Upper lobe of left lung (tissue), 6 donors: ENCODE data around the gene JAK3. TPM values are rescaled to one million over a fixed set of nuclear protein-coding genes. Genes with fewer than 3 reads are reported as not detected.
A peak's percentile ranks its signal among the peaks of the same experiment; 100 is the strongest.
"Not testable (repeated sequence)": the region's sequence is repeated elsewhere in the genome, so short reads cannot be mapped to it uniquely, and the experiment has no call there.

ENCODE experiments used
- ATAC-seq, 2 donors: fragments of 200-7000 bp; cut with Tn5 transposase; one replicate each; pipeline ENCODE4 v1.9.1; 2022; ENCODE audit warnings: mild to moderate bottlenecking in 2 of 2, moderate library complexity in 2 of 2; ENCODE audit not compliant: low FRiP score in 2 of 2
- DNase-seq, 2 donors: peaks; one replicate each; pipeline ENCODE4 v3.0.0-alpha.2; 2019 to 2020
- H3K27ac ChIP-seq, 4 donors: fragments of 200-600 bp; sonication (generic); one replicate each; pipeline ENCODE4 v1.5.1; 2016 to 2019
- H3K27me3 ChIP-seq, 4 donors: fragments of 200-600 bp; sonication (generic); one replicate each; pipeline ENCODE4 v1.5.1; 2017 to 2019
- H3K36me3 ChIP-seq, 4 donors: fragments of 200-600 bp; sonication (generic); one replicate each; pipeline ENCODE4 v1.5.1; 2016 to 2019
- H3K4me1 ChIP-seq, 4 donors: fragments of 200-600 bp; sonication (generic); one replicate each; pipeline ENCODE4 v1.5.1; 2018 to 2019
- H3K4me3 ChIP-seq, 4 donors: fragments of 200-600 bp; sonication (generic); one replicate each; pipeline ENCODE4 v1.5.1; 2017 to 2019; ENCODE audit warnings: mild to moderate bottlenecking in 2 of 4, moderate library complexity in 1 of 4
- H3K9me3 ChIP-seq, 4 donors: fragments of 200-600 bp; sonication (generic); one replicate each; pipeline ENCODE4 v1.5.1; 2018 to 2019
- CTCF ChIP-seq, 6 experiments: fragments of 450-650 bp in 4 of 6; fragments of 200-600 bp in 2 of 6; sonication (generic) in 2 of 6; IDR thresholded peaks; one replicate each; pipeline ENCODE4 v1.5.1; 2016 to 2019; ENCODE audit warnings: antibody characterized with exemption in 6 of 6
- EP300 ChIP-seq, 4 donors: sonication (generic); formaldehyde crosslinking; IDR thresholded peaks; one replicate each; pipeline ENCODE4 v1.5.1; 2017; ENCODE audit warnings: antibody characterized with exemption in 4 of 4, control low read depth in 2 of 4
- POLR2A ChIP-seq, 4 donors: fragments of 450-650 bp; IDR thresholded peaks; one replicate each; pipeline ENCODE4 v1.5.1; 2016 to 2017; ENCODE audit warnings: antibody characterized with exemption in 4 of 4, mild to moderate bottlenecking in 2 of 4
- POLR2AphosphoS5 ChIP-seq, 2 donors: sonication (generic); formaldehyde crosslinking; IDR thresholded peaks; one replicate each; pipeline ENCODE4 v1.5.1; 2017; ENCODE audit warnings: antibody characterized with exemption in 2 of 2
- WGBS, 2 donors: methylation state at CpG; one replicate each; pipeline ENCODE4 v1.1.5; 2017 to 2018; 5-methylcytosine and 5-hydroxymethylcytosine counted together
- total RNA-seq, 6 donors: library from RNA; depleted of rRNA in 4 of 6; stranded (reverse); fragments of >200 nt in 4 of 6; gene quantifications; one replicate each; pipeline versions ENCODE4 v1.1.0 to v1.2.1, GENCODE V29; 2016 to 2021
- donor health status: DM: no; HTN: no; CAD: no; lungs with moderate emphysema.
- donor health status: DM: no; HTN: yes; CAD: no; lungs with severe emphysema.

Gene JAK3
- total RNA-seq, result 10 to 100 TPM; 11.0 to 25.1 (median 12.8) TPM

- WGBS, 2 donors, result 7 to 13% methylated on average over 7 to 32 of the region's 40 CpGs
- H3K27ac ChIP-seq, result peak within 1 kb of the TSS; percentile 87 to 95 (median 94)
- no peaks in the 10 kb centered on the region for H3K9me3 ChIP-seq
- peak; percentile 54 to 87 for DNase-seq
- H3K27me3 ChIP-seq, result no peaks in the 10 kb centered on the region
- peak within 1 kb of the TSS; percentile 27 to 58 (median 48) for H3K4me3 ChIP-seq
- TF ChIP-seq CTCF (IDR thresholded peaks at IDR 0.05) (no peak), EP300 (IDR thresholded peaks at IDR 0.05) (peak in 3 of 4 donors; percentile 18 to 78 (median 73)), POLR2AphosphoS5 (IDR thresholded peaks at IDR 0.05) (peak; percentile 68 to 84), POLR2A (IDR thresholded peaks at IDR 0.05) (no peak)
- ATAC-seq, result peak; percentile 55 to 62
- peaks cover 22 to 38% (median 27%) of the 10 kb centered on the region in 4 donors for H3K4me1 ChIP-seq
- peaks cover 0 to 9% (median under 1%) of the 10 kb centered on the region in 4 donors for H3K36me3 ChIP-seq
These were observed at the start of gene JAK3 for GRCh38 chr19:17847538-17848366. JAK3 (minus strand) TSS chr19:17847982; CDS start chr19:17844417, 3,565 bp downstream.

- TF ChIP-seq EP300 (IDR thresholded peaks at IDR 0.05), result no peak
- no peak for TF ChIP-seq CTCF (IDR thresholded peaks at IDR 0.05)
- TF ChIP-seq POLR2AphosphoS5 (IDR thresholded peaks at IDR 0.05), result no peak
- no peak for TF ChIP-seq POLR2A (IDR thresholded peaks at IDR 0.05)
- no peak overlapping the region for H3K27ac ChIP-seq
- no peaks in the 10 kb centered on the region for H3K9me3 ChIP-seq
- no peaks in the 10 kb centered on the region for H3K27me3 ChIP-seq
- peak in 1 of 2 donors; percentile 30 for ATAC-seq
- H3K4me3 ChIP-seq, result no peak overlapping the region
- 70 to 74% methylated on average over 9 of the region's 9 CpGs for WGBS, 2 donors
- H3K36me3 ChIP-seq, result no peaks in the 10 kb centered on the region
- DNase-seq, result no peak
- no peaks in the 10 kb centered on the region for H3K4me1 ChIP-seq
These were observed 46.0 kb upstream of the JAK3 start for GRCh38 chr19:17893766-17894165.

GRCh38 chr19:17889609-17890214, 41.9 kb upstream of the JAK3 start:
- Histone ChIP-seq H3K27ac (no peak overlapping the region), H3K27me3 (no peaks in the 10 kb centered on the region), H3K9me3 (no peaks in the 10 kb centered on the region), H3K36me3 (no peaks in the 10 kb centered on the region), H3K4me1 (no peaks in the 10 kb centered on the region), H3K4me3 (no peak overlapping the region)
- TF ChIP-seq POLR2AphosphoS5 (IDR thresholded peaks at IDR 0.05) (no peak), CTCF (IDR thresholded peaks at IDR 0.05) (no peak), EP300 (IDR thresholded peaks at IDR 0.05) (no peak), POLR2A (IDR thresholded peaks at IDR 0.05) (no peak)
- WGBS, 2 donors, result 32 to 41% methylated on average over 18 of the region's 18 CpGs
- ATAC-seq, result peak in 1 of 2 donors; percentile 10
- no peak for DNase-seq

GRCh38 chr19:17888260-17888659, 40.5 kb upstream of the JAK3 start:
- no peak overlapping the region for H3K27ac ChIP-seq
- H3K4me1 ChIP-seq, result no peaks in the 10 kb centered on the region
- no peak for DNase-seq
- no peak for TF ChIP-seq POLR2AphosphoS5 (IDR thresholded peaks at IDR 0.05)
- TF ChIP-seq POLR2A (IDR thresholded peaks at IDR 0.05), result no peak
- TF ChIP-seq CTCF (IDR thresholded peaks at IDR 0.05), result no peak
- TF ChIP-seq EP300 (IDR thresholded peaks at IDR 0.05), result no peak
- WGBS, 2 donors, result 54 to 63% methylated on average over 6 to 7 of the region's 7 CpGs
- H3K9me3 ChIP-seq, result no peaks in the 10 kb centered on the region
- H3K27me3 ChIP-seq, result no peaks in the 10 kb centered on the region
- ATAC-seq, result no peak
- H3K4me3 ChIP-seq, result no peak overlapping the region
- no peaks in the 10 kb centered on the region for H3K36me3 ChIP-seq

- not testable (repeated sequence) for H3K4me3 ChIP-seq, H3K27ac ChIP-seq, H3K9me3 ChIP-seq, DNase-seq, H3K27me3 ChIP-seq, H3K36me3 ChIP-seq, H3K4me1 ChIP-seq, ATAC-seq
- 82 to 88% methylated on average over 4 of the region's 4 CpGs for WGBS, 2 donors
These were observed 39.4 kb upstream of the JAK3 start for GRCh38 chr19:17887221-17887620.
